OCI-LY3 (cell line): ENCODE measurements around the gene KLHL10.

Experiments used
- EZH2phosphoT487 ChIP-seq: fragments of 200-600 bp; shearing (Covaris generic); IDR thresholded peaks from 2 replicates; pipeline ENCODE4 v1.6.1; 2018; ENCODE audit warnings: antibody characterized with exemption, mixed run types, low read depth
- TF ChIP-seq, protein P1 (sequence below): fragments of 200-600, 300-600 bp; sonication (generic); IDR thresholded peaks from 2 replicates; pipeline ENCODE4 v1.5.1; 2014; ENCODE audit warnings: antibody characterized with exemption, low read length, low read depth

DNA sequence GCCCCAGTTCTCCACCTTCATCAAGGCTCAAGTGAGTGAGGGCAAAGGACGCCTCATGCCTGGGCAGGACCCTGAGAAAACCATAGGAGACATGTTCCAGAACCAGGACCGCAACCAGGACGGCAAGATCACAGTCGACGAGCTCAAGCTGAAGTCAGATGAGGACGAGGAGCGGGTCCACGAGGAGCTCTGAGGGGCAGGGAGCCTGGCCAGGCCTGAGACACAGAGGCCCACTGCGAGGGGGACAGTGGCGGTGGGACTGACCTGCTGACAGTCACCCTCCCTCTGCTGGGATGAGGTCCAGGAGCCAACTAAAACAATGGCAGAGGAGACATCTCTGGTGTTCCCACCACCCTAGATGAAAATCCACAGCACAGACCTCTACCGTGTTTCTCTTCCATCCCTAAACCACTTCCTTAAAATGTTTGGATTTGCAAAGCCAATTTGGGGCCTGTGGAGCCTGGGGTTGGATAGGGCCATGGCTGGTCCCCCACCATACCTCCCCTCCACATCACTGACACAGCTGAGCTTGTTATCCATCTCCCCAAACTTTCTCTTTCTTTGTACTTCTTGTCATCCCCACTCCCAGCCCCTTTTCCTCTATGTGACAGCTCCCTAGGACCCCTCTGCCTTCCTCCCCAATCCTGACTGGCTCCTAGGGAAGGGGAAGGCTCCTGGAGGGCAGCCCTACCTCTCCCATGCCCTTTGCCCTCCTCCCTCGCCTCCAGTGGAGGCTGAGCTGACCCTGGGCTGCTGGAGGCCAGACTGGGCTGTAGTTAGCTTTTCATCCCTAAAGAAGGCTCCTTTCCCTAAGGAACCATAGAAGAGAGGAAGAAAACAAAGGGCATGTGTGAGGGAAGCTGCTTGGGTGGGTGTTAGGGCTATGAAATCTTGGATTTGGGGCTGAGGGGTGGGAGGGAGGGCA is 15.1 kb upstream of the KLHL10 start:
- TF ChIP-seq, protein P1, sequence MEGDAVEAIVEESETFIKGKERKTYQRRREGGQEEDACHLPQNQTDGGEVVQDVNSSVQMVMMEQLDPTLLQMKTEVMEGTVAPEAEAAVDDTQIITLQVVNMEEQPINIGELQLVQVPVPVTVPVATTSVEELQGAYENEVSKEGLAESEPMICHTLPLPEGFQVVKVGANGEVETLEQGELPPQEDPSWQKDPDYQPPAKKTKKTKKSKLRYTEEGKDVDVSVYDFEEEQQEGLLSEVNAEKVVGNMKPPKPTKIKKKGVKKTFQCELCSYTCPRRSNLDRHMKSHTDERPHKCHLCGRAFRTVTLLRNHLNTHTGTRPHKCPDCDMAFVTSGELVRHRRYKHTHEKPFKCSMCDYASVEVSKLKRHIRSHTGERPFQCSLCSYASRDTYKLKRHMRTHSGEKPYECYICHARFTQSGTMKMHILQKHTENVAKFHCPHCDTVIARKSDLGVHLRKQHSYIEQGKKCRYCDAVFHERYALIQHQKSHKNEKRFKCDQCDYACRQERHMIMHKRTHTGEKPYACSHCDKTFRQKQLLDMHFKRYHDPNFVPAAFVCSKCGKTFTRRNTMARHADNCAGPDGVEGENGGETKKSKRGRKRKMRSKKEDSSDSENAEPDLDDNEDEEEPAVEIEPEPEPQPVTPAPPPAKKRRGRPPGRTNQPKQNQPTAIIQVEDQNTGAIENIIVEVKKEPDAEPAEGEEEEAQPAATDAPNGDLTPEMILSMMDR: no peak
- no peak for TF ChIP-seq EZH2phosphoT487
